Urinary bladder (tissue), 4 donors: ENCODE measurements around the gene WDR72. TPM values are rescaled to one million over a fixed set of nuclear protein-coding genes. Genes with fewer than 3 reads are reported as not detected.
"Not testable (repeated sequence)": the region's sequence is repeated elsewhere in the genome, so short reads cannot be mapped to it uniquely, and the experiment has no call there.

Experiments used
- DNase-seq: peaks from one replicate; pipeline ENCODE4 v3.0.0-alpha.2; 2015; ENCODE audit errors: extremely low spot score
- H3K27ac ChIP-seq: one replicate; pipeline ENCODE4 v1.5.1; 2013; ENCODE audit warnings: low read depth, mild to moderate bottlenecking, moderate library complexity
- H3K36me3 ChIP-seq: one replicate; pipeline ENCODE4 v1.6.1; 2013; ENCODE audit warnings: mild to moderate bottlenecking, moderate library complexity; ENCODE audit not compliant: insufficient read depth
- H3K4me1 ChIP-seq: one replicate; pipeline ENCODE4 v1.6.1; 2013; ENCODE audit warnings: mild to moderate bottlenecking, moderate library complexity; ENCODE audit not compliant: insufficient read depth
- H3K4me3 ChIP-seq: one replicate; pipeline ENCODE4 v1.5.1; 2013; ENCODE audit warnings: low read depth, low read length
- WGBS: extraction: QIAGEN DNeasy Blood & Tissue Kit; methylation state at CpG from one replicate; pipeline ENCODE4 v1.1.7; 2013; 5-methylcytosine and 5-hydroxymethylcytosine counted together
- polyA plus RNA-seq: library from polyadenylated mRNA; stranded (reverse); fragments of 200-250 nt; gene quantifications from one replicate; pipeline ENCODE4 v1.2.3, GENCODE V29; 2013
- total RNA-seq: library from RNA; depleted of rRNA; stranded (reverse); fragments of >200 nt; gene quantifications from one replicate; pipeline ENCODE4 v1.2.3, GENCODE V29; 2014
- donor health status: healthy with polysubstance abuse.
- donor health status: healthy.

Gene WDR72
- total and polyA plus RNA-seq, 2 donors: 0.10 to 0.16 TPM

- no peaks in the 10 kb centered on the region for H3K36me3 ChIP-seq
Observed at GRCh38 chr15:53563627-53564026, 195.8 kb downstream of the WDR72 start.

GRCh38 chr15:53559364-53560277 is 199.8 kb downstream of the WDR72 start:
- DNase-seq: no peak
- no peaks in the 10 kb centered on the region for H3K36me3 ChIP-seq
- no peak overlapping the region for H3K27ac ChIP-seq
- 52% methylated on average over 7 of the region's 7 CpGs for WGBS
- no peaks in the 10 kb centered on the region for H3K4me1 ChIP-seq
- no peak overlapping the region for H3K4me3 ChIP-seq

More at GRCh38 chr15:53563627-53564026, 195.8 kb downstream of the WDR72 start:
- no peaks in the 10 kb centered on the region for H3K4me1 ChIP-seq
- no peak overlapping the region for H3K27ac ChIP-seq
- no peak overlapping the region for H3K4me3 ChIP-seq
- WGBS: 91% methylated on average over 4 of the region's 4 CpGs
- no peak for DNase-seq

- no peaks in the 10 kb centered on the region for H3K36me3 ChIP-seq
- no peak for DNase-seq
- WGBS: 64% methylated on average over 1 of the region's 1 CpG
- H3K4me3 ChIP-seq: no peak overlapping the region
- H3K27ac ChIP-seq: no peak overlapping the region
- no peaks in the 10 kb centered on the region for H3K4me1 ChIP-seq
Observed at GRCh38 chr15:53558384-53558783, 201.1 kb downstream of the WDR72 start.

GRCh38 chr15:53555226-53555625 is 204.2 kb downstream of the WDR72 start:
- H3K36me3 ChIP-seq: no peaks in the 10 kb centered on the region
- no peak overlapping the region for H3K27ac ChIP-seq
- H3K4me3 ChIP-seq: no peak overlapping the region
- no peak for DNase-seq
- WGBS: 57% methylated on average over 7 of the region's 7 CpGs
- H3K4me1 ChIP-seq: no peaks in the 10 kb centered on the region

GRCh38 chr15:53549697-53550305 is 209.7 kb downstream of the WDR72 start:
- no peak overlapping the region for H3K4me3 ChIP-seq
- H3K36me3 ChIP-seq: no peaks in the 10 kb centered on the region
- H3K27ac ChIP-seq: no peak overlapping the region
- DNase-seq: peak; percentile 41
- 63% methylated on average over 3 of the region's 3 CpGs for WGBS
- no peaks in the 10 kb centered on the region for H3K4me1 ChIP-seq

GRCh38 chr15:53548236-53548635 is 211.2 kb downstream of the WDR72 start:
- no peak overlapping the region for H3K4me3 ChIP-seq
- WGBS: 63% methylated on average over 4 of the region's 4 CpGs

GRCh38 chr15:53540626-53541300 is 218.7 kb downstream of the WDR72 start:
- not testable (repeated sequence) for H3K36me3 ChIP-seq, DNase-seq, H3K27ac ChIP-seq, H3K4me1 ChIP-seq, H3K4me3 ChIP-seq
- 90% methylated on average over 34 of the region's 34 CpGs for WGBS

More at GRCh38 chr15:53548236-53548635, 211.2 kb downstream of the WDR72 start:
- no peaks in the 10 kb centered on the region for H3K36me3 ChIP-seq
- no peak for DNase-seq
- no peak overlapping the region for H3K27ac ChIP-seq
- no peaks in the 10 kb centered on the region for H3K4me1 ChIP-seq

- 79% methylated on average over 3 of the region's 3 CpGs for WGBS
Observed at GRCh38 chr15:53539878-53540277, 219.6 kb downstream of the WDR72 start.

GRCh38 chr15:53536479-53537120 is 222.9 kb downstream of the WDR72 start:
- Histone ChIP-seq H3K4me1 (no peaks in the 10 kb centered on the region), H3K36me3 (no peaks in the 10 kb centered on the region), H3K4me3 (no peak overlapping the region), H3K27ac (no peak overlapping the region)
- no peak for DNase-seq
- WGBS: 58% methylated on average over 6 of the region's 6 CpGs

More at GRCh38 chr15:53539878-53540277, 219.6 kb downstream of the WDR72 start:
- H3K4me3 ChIP-seq: no peak overlapping the region
- DNase-seq: no peak
- no peaks in the 10 kb centered on the region for H3K4me1 ChIP-seq
- H3K27ac ChIP-seq: no peak overlapping the region
- no peaks in the 10 kb centered on the region for H3K36me3 ChIP-seq

- DNase-seq: no peak
- Histone ChIP-seq H3K4me1 (no peaks in the 10 kb centered on the region), H3K27ac (no peak overlapping the region), H3K36me3 (no peaks in the 10 kb centered on the region), H3K4me3 (no peak overlapping the region)
- 86% methylated on average over 4 of the region's 4 CpGs for WGBS
Observed at GRCh38 chr15:53535886-53536285, 223.6 kb downstream of the WDR72 start.

GRCh38 chr15:53534105-53534839 is 225.2 kb downstream of the WDR72 start:
- DNase-seq: no peak
- Histone ChIP-seq H3K36me3 (no peaks in the 10 kb centered on the region), H3K4me3 (no peak overlapping the region), H3K4me1 (no peaks in the 10 kb centered on the region), H3K27ac (no peak overlapping the region)
- WGBS: 81% methylated on average over 2 of the region's 2 CpGs

GRCh38 chr15:53530761-53531160 is 228.7 kb downstream of the WDR72 start:
- 41% methylated on average over 3 of the region's 3 CpGs for WGBS
- no peak overlapping the region for H3K27ac ChIP-seq
- no peak overlapping the region for H3K4me3 ChIP-seq
- H3K36me3 ChIP-seq: no peaks in the 10 kb centered on the region
- no peak for DNase-seq
- no peaks in the 10 kb centered on the region for H3K4me1 ChIP-seq

- no peak overlapping the region for H3K27ac ChIP-seq
- no peak overlapping the region for H3K4me3 ChIP-seq
- DNase-seq: no peak
- no peaks in the 10 kb centered on the region for H3K4me1 ChIP-seq
- H3K36me3 ChIP-seq: no peaks in the 10 kb centered on the region
Observed at GRCh38 chr15:53527996-53528395, 231.5 kb downstream of the WDR72 start.
